ENCODE results near the gene EVI5.
A peak's percentile ranks its signal among the peaks of the same experiment; 100 is the strongest.
"Not testable (repeated sequence)": the region's sequence is repeated elsewhere in the genome, so short reads cannot be mapped to it uniquely, and the experiment has no call there.

EVI5 gene

GRCh38 chr1:92746255-92746654, 38.7 kb downstream of the EVI5 start:
- DNase-seq, result not testable (repeated sequence)

- DNase-seq, result no peak
These were observed 41.7 kb downstream of the EVI5 start for GRCh38 chr1:92743221-92743620.

- DNase-seq, result no peak
These were observed 45.0 kb downstream of the EVI5 start for GRCh38 chr1:92739669-92740524.

DNA sequence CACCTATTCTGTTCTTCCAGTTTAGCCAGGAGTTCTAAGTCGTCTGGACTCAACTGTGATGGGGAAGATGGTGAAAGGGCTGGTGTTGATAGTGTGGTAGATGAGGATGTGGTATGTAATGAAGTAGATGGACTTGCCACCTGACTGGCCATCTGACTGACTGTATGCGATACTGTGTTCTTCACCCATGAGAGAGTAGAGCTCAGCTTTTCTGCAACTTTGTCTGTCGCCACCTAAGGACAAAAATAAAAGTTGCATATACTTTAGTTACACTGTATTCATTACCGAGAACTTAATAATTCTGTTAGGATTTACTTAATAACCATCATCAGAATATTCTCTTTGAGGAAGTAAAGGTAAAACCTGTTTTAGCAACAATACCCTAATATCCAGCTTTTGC, 48.5 kb downstream of the EVI5 start:
- DNase-seq, result no peak

DNA sequence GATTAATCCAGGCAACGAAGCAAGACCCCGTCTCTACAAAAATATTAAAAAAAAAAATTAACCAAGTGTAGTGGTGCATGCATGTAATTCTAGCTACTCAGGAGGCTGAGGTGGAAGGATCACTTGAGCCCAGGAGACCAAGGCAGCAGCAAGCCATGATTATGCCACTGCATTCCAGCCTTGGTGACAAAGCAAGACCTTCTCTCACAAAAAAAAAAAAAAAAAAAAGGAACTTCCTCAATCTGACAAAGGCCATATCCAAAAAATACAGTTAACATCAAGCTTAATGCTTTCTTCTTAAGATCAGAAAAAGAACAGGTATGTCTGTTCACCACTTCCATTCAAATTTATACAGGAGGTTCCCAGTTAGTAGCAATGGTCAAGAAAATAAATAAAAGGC, 54.4 kb downstream of the EVI5 start:
- no peak for DNase-seq

DNA sequence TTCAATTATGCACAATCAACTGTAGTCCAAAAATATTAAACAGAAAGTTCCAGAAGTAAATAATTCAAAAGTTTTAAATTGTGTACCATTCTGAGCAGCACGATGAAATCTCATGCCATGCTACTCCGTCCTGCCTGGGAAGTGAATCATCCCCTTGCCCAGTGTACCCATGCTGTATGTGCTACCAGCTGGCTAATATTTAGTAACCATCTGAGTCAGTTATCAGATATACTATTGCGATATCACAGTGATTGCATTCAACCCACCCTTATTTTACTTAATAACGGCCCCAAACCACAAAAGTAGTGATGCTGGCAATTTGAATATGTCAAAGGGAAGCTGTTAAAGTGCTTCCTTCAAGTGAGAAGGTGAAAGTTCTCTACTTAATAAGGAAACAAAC, 56.2 kb downstream of the EVI5 start:
- no peak for DNase-seq

DNA sequence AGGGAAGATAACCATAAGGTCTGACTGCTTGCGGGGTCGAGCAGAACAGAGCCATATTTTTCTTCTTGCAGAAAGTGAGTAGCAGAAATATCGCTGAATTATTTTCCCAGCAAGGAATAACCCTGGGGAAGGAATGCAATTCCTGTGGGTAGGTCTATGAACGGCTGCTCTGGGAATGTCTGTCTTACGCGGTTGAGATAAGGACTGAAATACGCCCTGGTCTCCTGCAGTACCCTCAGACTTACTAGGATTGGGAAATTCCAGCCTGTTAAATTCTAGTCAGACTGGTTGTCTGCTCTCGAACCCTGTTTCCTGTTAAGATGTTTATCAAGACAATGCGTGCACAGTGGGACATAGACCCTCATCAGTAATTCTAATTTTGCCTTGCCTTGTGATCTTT, 61.2 kb downstream of the EVI5 start:
- DNase-seq, result not testable (repeated sequence)

DNA sequence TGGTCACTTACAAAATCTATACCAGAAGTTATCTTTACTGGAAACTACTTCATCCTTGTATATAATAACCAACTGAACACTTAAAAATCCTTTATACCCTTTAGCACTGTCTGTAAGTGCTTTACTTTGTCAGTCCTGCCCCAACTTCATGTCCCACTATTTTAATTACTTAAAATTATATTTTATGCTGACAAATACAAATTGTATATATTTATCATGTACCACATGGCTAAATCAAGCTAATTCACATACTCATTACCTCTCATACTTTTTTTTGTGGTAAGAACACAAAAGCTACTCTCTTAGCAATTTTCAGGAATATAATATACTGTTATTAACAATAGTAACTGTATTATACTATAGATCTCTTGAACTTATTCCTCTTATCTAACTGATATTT, 63.0 kb downstream of the EVI5 start:
- no peak for DNase-seq

DNA sequence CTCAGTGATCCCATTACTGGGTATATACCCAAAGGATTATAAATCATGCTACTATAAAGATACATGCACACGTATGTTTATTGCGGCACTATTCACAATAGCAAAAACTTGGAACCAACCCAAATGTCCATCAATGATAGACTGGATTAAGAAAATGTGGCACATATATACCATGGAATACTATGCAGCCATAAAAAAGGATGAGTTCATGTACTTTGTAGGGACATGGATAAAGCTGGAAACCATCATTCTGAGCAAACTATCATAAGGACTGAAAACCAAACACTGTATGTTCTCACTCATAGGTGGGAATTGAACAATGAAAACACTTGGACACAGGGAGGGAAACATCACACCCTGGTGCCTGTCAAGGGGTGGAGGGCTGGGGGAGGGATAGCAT, 63.8 kb downstream of the EVI5 start:
- DNase-seq, result not testable (repeated sequence)

GRCh38 chr1:92715476-92715951, 69.4 kb downstream of the EVI5 start:
- DNase-seq, result peak; percentile 57

DNA sequence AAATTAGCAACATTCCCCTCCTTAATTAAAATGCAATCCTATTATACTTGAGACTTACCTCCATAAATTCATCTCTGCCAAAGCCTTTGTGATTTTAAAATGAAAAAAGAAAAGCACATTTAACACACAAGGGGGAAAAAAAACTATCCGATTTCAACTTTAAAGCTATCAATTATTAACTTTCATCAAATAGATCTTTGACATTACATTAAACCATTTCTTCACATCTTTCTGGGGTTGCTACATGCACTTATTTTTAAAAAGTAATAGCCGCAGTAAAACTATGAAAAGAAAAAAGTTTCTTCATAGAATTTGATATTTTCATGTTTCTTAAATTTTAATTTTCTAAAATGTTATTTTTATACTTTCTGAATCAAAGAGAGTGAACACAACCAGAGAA, 71.0 kb downstream of the EVI5 start:
- DNase-seq, result no peak

DNA sequence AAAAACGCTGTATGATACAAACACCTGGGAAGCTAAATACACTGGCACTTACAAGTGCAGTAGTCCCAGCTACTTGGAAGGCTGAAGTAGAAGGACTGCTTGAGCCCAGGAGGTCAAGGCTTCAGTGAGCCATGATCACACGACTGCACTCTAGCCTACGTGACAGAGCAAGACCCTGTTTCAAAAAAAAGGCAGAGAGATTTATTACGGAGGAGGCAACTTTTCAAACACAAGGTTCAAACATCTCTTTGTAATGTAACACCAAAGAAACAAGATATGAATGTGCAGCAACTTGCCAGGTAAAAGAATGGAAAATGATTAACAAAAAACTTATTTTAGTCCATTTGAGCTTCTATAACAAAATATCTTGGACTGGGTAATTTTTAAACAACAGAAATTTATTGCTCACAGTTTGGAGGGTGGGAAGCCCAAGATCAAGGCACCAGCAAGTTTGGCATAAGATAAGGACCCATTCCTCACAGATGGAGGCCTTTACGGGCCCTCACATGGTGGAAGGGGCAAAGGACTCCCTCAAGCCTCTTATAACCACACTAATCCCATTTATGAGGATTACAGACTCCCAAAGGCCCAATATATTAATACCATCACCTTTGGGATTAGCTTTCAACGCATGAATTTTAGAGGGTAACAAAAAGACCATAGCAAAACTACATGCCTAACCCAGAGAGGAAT, 73.3 kb downstream of the EVI5 start:
- no peak for DNase-seq

GRCh38 chr1:92709738-92710137, 75.2 kb downstream of the EVI5 start:
- peak; percentile 6 for DNase-seq

DNA sequence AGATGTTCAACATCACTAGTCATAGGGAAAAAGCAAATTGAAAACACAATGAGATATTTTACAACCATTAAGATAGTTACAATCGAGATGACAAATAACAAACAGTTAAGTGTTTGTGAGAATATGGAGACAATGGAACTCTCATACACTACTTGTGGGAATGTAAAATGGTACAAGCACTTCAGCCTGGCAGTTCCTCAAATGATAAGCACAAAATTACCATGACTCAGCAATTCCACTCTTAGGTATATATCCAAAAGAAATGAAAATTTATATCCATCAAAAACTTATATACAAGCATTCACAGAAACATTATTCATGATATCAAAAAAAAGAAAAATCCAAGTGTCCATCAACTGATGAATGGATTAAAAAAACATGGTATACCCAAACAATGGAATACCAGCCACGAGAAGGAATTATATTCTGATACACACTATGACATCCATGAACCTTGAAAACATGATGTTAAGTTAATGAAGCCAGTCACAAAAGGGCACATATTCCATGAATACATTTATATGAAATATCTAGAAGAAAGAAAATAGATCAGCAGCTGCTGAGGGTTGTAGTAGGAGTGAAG, 76.4 kb downstream of the EVI5 start:
- no peak for DNase-seq

GRCh38 chr1:92707709-92708108, 77.2 kb downstream of the EVI5 start:
- no peak for DNase-seq

DNA sequence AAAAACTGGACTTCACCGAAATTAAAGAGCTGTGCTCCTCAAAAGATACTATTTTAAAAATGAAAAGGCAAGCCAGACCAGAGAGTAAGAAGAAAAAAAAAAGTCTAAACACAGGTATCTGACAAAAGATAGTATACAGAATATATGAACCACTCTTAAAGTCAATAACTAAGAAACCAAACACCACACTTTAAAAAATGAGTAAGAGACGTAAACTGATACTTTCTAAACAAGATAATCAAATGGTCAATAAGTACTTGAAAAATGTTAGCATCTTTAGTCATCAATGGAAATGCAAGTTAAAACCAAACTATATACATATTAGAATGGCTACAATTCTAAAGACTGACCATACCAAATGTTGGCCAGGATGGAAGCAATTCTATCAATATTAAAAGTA, 77.6 kb downstream of the EVI5 start:
- no peak for DNase-seq

DNA sequence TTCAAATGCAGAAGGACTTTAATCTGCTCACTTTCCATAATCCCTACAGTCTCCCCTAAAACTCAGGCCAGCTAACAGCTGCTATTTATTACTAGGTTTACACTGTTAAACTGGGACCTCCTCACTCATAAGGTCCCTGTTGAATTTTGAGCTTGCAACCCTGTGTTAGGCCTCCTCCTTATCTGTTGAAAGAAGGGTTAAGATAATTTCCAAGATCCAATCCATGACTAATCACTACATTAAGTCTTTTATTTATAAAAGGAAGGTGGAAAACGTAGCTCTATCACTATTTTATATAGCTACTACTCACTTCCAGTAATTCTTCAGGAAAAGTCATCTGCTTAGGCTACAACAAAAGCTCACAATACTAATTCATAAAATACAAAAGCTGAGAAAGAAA, 79.5 kb downstream of the EVI5 start:
- DNase-seq, result no peak

DNA sequence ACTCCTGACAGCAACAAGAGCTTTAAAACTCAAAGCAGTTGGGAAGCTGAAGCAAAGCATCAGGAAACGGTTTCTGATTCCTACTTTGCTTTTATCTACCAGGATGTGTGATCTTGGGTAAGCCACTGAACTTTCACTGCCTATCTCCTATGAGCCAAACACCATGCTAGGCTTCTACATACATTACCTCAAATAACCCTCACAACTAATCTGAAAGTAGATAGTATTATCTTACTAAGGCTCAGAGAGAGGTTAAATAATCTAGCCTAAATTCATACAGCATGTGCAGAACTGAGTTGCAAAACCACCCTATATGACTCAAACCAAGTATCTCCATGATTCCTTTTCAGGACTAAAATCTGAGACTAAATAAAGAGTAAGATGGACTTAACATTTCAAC, 83.8 kb downstream of the EVI5 start:
- no peak for DNase-seq

- no peak for DNase-seq
These were observed 86.0 kb downstream of the EVI5 start for GRCh38 chr1:92698932-92699331.

GRCh38 chr1:92695104-92695503, 89.8 kb downstream of the EVI5 start:
- no peak for DNase-seq

DNA sequence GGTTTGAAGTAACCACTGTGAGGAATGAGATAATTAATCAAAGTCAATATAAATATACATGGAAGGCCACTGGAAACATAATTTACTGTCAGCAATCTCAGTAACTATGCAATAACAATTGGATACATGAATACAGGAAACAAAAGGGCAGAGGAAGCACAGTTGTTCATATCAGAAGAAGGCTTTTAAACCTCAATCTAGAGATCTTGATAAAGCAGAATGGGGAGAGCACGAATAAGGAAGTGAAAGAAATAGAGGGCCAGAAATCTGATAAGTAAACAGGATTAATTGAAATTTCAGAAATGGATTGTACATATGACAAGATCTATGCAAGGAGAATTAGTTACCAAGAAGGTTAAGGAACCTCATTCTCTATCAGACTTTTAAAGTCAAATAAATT, 93.0 kb downstream of the EVI5 start:
- no peak for DNase-seq

- peak; percentile 6 for DNase-seq
These were observed 94.5 kb downstream of the EVI5 start for GRCh38 chr1:92690212-92690906.

DNA sequence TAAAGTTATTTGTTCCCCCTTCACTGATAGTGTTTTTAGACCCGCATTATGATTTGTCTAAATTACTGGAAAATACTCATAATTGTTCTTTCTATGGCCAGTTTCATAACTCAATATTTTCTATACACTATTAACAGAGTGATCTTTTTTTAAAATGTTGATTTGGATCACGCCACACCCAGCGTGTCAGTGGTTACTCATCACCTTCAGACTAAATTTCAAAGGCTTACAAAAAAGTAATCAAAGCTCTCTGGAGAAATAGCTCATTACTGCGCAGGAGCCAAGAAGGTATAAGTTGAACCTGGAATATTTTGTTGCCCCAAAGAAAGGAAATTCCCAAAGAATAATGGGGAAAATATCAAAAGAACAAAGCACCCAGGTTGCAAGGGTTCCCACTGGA, 104.9 kb downstream of the EVI5 start:
- no peak for DNase-seq
